H1 (cell line): ENCODE data around the gene GAPDH. TPM values are rescaled to one million over a fixed set of nuclear protein-coding genes. Genes with fewer than 3 reads are reported as not detected.

ENCODE experiments used
- CTCF ChIA-PET: fragments of 300-600 bp; sonication (Branson Sonifier 250); formaldehyde crosslinking; loops from one replicate; lab custom pipeline; 2021; ENCODE audit not compliant: partially characterized antibody; lab: Charles Lee
- POLR2A ChIA-PET: fragments of 300-600 bp; sonication (Branson Sonifier 250); formaldehyde crosslinking; loops from one replicate; lab custom pipeline; 2021; ENCODE audit warnings: inconsistent platforms; ENCODE audit not compliant: partially characterized antibody; lab: Charles Lee
- DNase-seq, 2 experiments: peaks; one replicate each; pipeline versions ENCODE4 v3.0.0 to v3.0.0-alpha.2; 2010 to 2022; ENCODE audit warnings: low spot score in 2 of 2, low read depth in 1 of 2, mixed read lengths in 1 of 2
- FAIRE-seq: peaks from 2 replicates; lab custom pipeline; 2011; peaks lifted over from hg19 to GRCh38; lab: Jason Lieb, UNC
- H2AFZ ChIP-seq: 2 replicates; pipeline ENCODE4 v1.8.1; 2012; ENCODE audit warnings: low read length, inconsistent platforms
- H2AK5ac ChIP-seq: 2 replicates; pipeline ENCODE4 v1.6.1; 2013; ENCODE audit warnings: low read depth, low read length
- H2BK120ac ChIP-seq: replicated peaks from 2 replicates; pipeline ENCODE3; 2013; ENCODE audit warnings: low read depth, low read length, inconsistent platforms
- H2BK12ac ChIP-seq: 2 replicates; pipeline ENCODE4 v1.6.1; 2013; ENCODE audit warnings: low read depth, low read length
- H2BK15ac ChIP-seq: 2 replicates; pipeline ENCODE4 v1.6.1; 2013; ENCODE audit warnings: low read length
- H2BK20ac ChIP-seq: 2 replicates; pipeline ENCODE4 v1.6.1; 2013; ENCODE audit warnings: low read length
- H2BK5ac ChIP-seq: 2 replicates; pipeline ENCODE4 v1.6.1; 2013; ENCODE audit warnings: low read depth, low read length
- H3K14ac ChIP-seq: 2 replicates; pipeline ENCODE4 v1.6.1; 2013; ENCODE audit warnings: inconsistent platforms; ENCODE audit not compliant: insufficient read length
- H3K18ac ChIP-seq: 2 replicates; pipeline ENCODE4 v1.6.1; 2013; ENCODE audit warnings: low read length; ENCODE audit errors: extremely low read depth
- H3K23ac ChIP-seq: 2 replicates; pipeline ENCODE4 v1.6.1; 2013; ENCODE audit warnings: inconsistent platforms; ENCODE audit not compliant: insufficient read length
- H3K23me2 ChIP-seq: 2 replicates; pipeline ENCODE4 v1.6.1; 2013; ENCODE audit warnings: low read depth, low read length
- H3K27ac ChIP-seq: 2 replicates; pipeline ENCODE4 v1.6.1; 2011; ENCODE audit warnings: low read depth, low read length, inconsistent platforms
- H3K27me3 ChIP-seq, 4 experiments: replicated peaks in 1 of 4; 1 replicate in 1 of 4; 2 replicates in 3 of 4; pipeline versions ENCODE4 v1.6.1 to v1.8.1; 2011 to 2013; ENCODE audit warnings: low read length in 3 of 4, mild to moderate bottlenecking in 3 of 4, inconsistent platforms in 2 of 4, mixed read lengths in 2 of 4, moderate library complexity in 1 of 4; ENCODE audit not compliant: control insufficient read depth in 3 of 4, insufficient read depth in 3 of 4; ENCODE audit errors: extremely low read depth in 1 of 4
- H3K36me3 ChIP-seq, 4 experiments: 2 replicates each; pipeline versions ENCODE4 v1.6.1 to v1.8.1; 2011 to 2013; ENCODE audit warnings: mild to moderate bottlenecking in 4 of 4, low read length in 3 of 4, moderate library complexity in 2 of 4, control low read depth in 1 of 4, inconsistent platforms in 1 of 4; ENCODE audit not compliant: insufficient read depth in 4 of 4, control insufficient read depth in 2 of 4
- H3K4ac ChIP-seq: replicated peaks from 2 replicates; pipeline ENCODE3; 2013; ENCODE audit warnings: low read length, low read depth, mixed read lengths, inconsistent platforms; ENCODE audit not compliant: insufficient read length
- H3K4me1 ChIP-seq, 4 experiments: replicated peaks in 1 of 4; 1 replicate in 1 of 4; 2 replicates in 3 of 4; pipeline versions ENCODE4 v1.6.1 to v1.8.1; 2011 to 2013; ENCODE audit warnings: low read length in 3 of 4, inconsistent platforms in 2 of 4, mixed read lengths in 1 of 4; ENCODE audit not compliant: insufficient read depth in 4 of 4, control insufficient read depth in 3 of 4
- H3K4me2 ChIP-seq, 2 experiments: 2 replicates each; pipeline versions ENCODE4 v1.6.1 to v1.8.1; 2011 to 2013; ENCODE audit warnings: low read depth in 2 of 2, low read length in 2 of 2, control low read depth in 1 of 2, inconsistent platforms in 1 of 2, mild to moderate bottlenecking in 1 of 2; ENCODE audit not compliant: insufficient read depth in 1 of 2
- H3K4me3 ChIP-seq, 4 experiments: fragments of 200-600, 300-600 bp in 1 of 4; sonication (generic), shearing (Covaris generic), sonication (Bioruptor Twin) in 1 of 4; 2 replicates each; pipeline versions ENCODE4 v1.5.1 to v1.8.1; 2011 to 2016; ENCODE audit warnings: low read length in 4 of 4, low read depth in 3 of 4, control low read depth in 2 of 4, inconsistent platforms in 2 of 4, mild to moderate bottlenecking in 2 of 4, mixed read lengths in 1 of 4, moderate library complexity in 1 of 4; ENCODE audit not compliant: insufficient read depth in 2 of 4; ENCODE audit errors: extremely low read depth in 1 of 4
- H3K56ac ChIP-seq: replicated peaks from 2 replicates; pipeline ENCODE3; 2013; ENCODE audit warnings: low read depth, mild to moderate bottlenecking, mixed read lengths, low read length, inconsistent platforms; ENCODE audit not compliant: insufficient read length
- H3K79me1 ChIP-seq: 2 replicates; pipeline ENCODE4 v1.6.1; 2013; ENCODE audit warnings: low read depth, low read length, control low read depth
- H3K79me2 ChIP-seq, 2 experiments: 2 replicates each; pipeline versions ENCODE4 v1.6.1 to v1.8.1; 2012 to 2013; ENCODE audit warnings: low read length in 2 of 2, mild to moderate bottlenecking in 2 of 2, inconsistent platforms in 1 of 2; ENCODE audit not compliant: insufficient read depth in 2 of 2, control insufficient read depth in 1 of 2
- H3K9ac ChIP-seq, 4 experiments: replicated peaks in 1 of 4; 1 replicate in 1 of 4; 2 replicates in 3 of 4; pipeline versions ENCODE4 v1.6.1 to v1.8.1; 2011 to 2013; ENCODE audit warnings: low read depth in 3 of 4, low read length in 3 of 4, control low read depth in 2 of 4, mild to moderate bottlenecking in 2 of 4, moderate library complexity in 2 of 4, inconsistent platforms in 1 of 4; ENCODE audit errors: extremely low read depth in 1 of 4
- H3K9me3 ChIP-seq, 2 experiments: 2 replicates each; pipeline versions ENCODE4 v1.6.1 to v1.8.1; 2012 to 2013; ENCODE audit warnings: mild to moderate bottlenecking in 2 of 2, moderate library complexity in 2 of 2, control low read depth in 1 of 2, inconsistent platforms in 1 of 2, low read depth in 1 of 2, low read length in 1 of 2, mixed read lengths in 1 of 2; ENCODE audit not compliant: insufficient read depth in 2 of 2
- H4K20me1 ChIP-seq, 2 experiments: replicated peaks in 1 of 2; 2 replicates each; pipeline versions ENCODE3 to v1.8.1; 2011 to 2013; ENCODE audit warnings: inconsistent platforms in 2 of 2, low read length in 2 of 2, mild to moderate bottlenecking in 1 of 2; ENCODE audit not compliant: insufficient read depth in 2 of 2, control insufficient read depth in 1 of 2
- H4K5ac ChIP-seq: 2 replicates; pipeline ENCODE4 v1.6.1; 2013; ENCODE audit warnings: low read length, low read depth, mixed read lengths, inconsistent platforms; ENCODE audit not compliant: insufficient read length
- H4K8ac ChIP-seq: 2 replicates; pipeline ENCODE4 v1.8.0; 2013; ENCODE audit warnings: mild to moderate bottlenecking, moderate library complexity, low read length, inconsistent platforms; ENCODE audit not compliant: insufficient read depth; ENCODE audit errors: extremely low read depth
- H4K91ac ChIP-seq: replicated peaks from 2 replicates; pipeline ENCODE3; 2013; ENCODE audit warnings: low read length, mixed read lengths, inconsistent platforms; ENCODE audit not compliant: insufficient read length
- BACH1 ChIP-seq: IDR thresholded peaks from 2 replicates; pipeline ENCODE4 v1.6.1; 2012; ENCODE audit warnings: low read length, improper control_type of control experiment
- EGR1 ChIP-seq: IDR thresholded peaks from 2 replicates; pipeline ENCODE4 v1.6.1; 2011; ENCODE audit warnings: low read depth, low read length, borderline replicate concordance
- RNF2 ChIP-seq: fragments of 200-900, 300-1000 bp; sonication (generic); IDR thresholded peaks from 2 replicates; pipeline ENCODE4 v1.7.1; 2016; ENCODE audit warnings: borderline replicate concordance, low read depth, mild to moderate bottlenecking, antibody characterized with exemption, low read length; ENCODE audit not compliant: poor library complexity, severe bottlenecking; ENCODE audit errors: missing control alignments
- SP1 ChIP-seq: IDR thresholded peaks from 2 replicates; pipeline ENCODE4 v1.6.1; 2011; ENCODE audit warnings: low read depth, low read length
- WGBS, 2 experiments: shearing (Covaris generic) in 1 of 2; methylation state at CpG; one replicate each; pipeline versions ENCODE4 v1.1.6 to v1.1.7; 2013 to 2015; ENCODE audit warnings: low lambda C conversion rate in 2 of 2, mixed read lengths in 2 of 2, inconsistent platforms in 1 of 2, low coverage in 1 of 2, missing lambda C conversion rate in 1 of 2; ENCODE audit not compliant: insufficient replicate concordance in 2 of 2, insufficient coverage in 1 of 2, insufficient read length in 1 of 2; ENCODE audit errors: extremely low coverage in 1 of 2, missing lambda C conversion rate in 1 of 2; 5-methylcytosine and 5-hydroxymethylcytosine counted together
- polyA plus RNA-seq, 7 experiments: library from polyadenylated mRNA; depleted of rRNA in 3 of 7; stranded (reverse) in 5 of 7; unstranded in 2 of 7; fragments of >200 nt in 5 of 7; fragments of 200-250 nt in 2 of 7; gene quantifications; 1 replicate in 5 of 7; 2 replicates in 1 of 7; 4 replicates in 1 of 7; pipeline versions ENCODE4 v1.2.1 to v1.2.3, GENCODE V29; 2011 to 2013; ENCODE audit warnings: missing spikeins in 2 of 7, mixed read lengths in 2 of 7
- total RNA-seq: library from RNA; stranded (reverse); fragmentation: NEBNext Ultra II Directional; extraction: Animal tissue kit (Norgen Biotek cat#: 25700); gene quantifications from 2 replicates; pipeline ENCODE4 v1.2.1, GENCODE V29; 2021

Gene GAPDH
- total and polyA plus RNA-seq, 2 of the 8 experiments (the other 6 are each of a cell fraction or from before 2014, with no cell fraction given) = 5,175 to 15,878 TPM

DNA sequence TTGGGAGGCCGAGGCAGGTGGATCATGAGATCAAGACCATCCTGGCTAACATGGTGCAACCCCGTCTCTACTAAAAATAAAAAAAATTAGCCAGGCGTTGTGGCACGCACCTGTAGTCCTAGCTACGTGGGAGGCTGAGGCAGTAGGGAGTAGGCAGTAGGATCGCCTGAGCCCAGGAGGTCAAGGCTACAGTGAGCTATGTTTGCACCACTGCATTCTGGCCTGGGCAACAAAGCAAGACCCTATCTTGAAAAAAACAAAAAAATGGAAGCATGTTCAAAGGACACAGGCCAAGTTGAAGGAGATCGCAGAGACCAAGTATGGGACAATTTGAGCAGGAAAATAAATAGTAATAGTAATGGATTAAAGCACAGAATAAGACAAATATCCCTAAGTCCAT lies 26.2 kb upstream of the GAPDH start:
- DNase-seq (no peak), FAIRE-seq (no peak)
- H2AFZ ChIP-seq = no peak overlapping the region
- no peak overlapping the region for H3K4me3 ChIP-seq
- no peak overlapping the region for H3K18ac ChIP-seq
- H3K4me1 ChIP-seq = peaks cover 3 to 7% (median 5%) of the 10 kb centered on the region in 4 experiments; a peak in 4 of 7 replicates
- H3K9me3 ChIP-seq = no peaks in the 10 kb centered on the region
- H2BK20ac ChIP-seq = 0 out of 2 replicates have a peak overlapping the region, but pooled peaks have one; percentile 27
- no peak overlapping the region for H2BK12ac ChIP-seq
- no peak overlapping the region for H3K56ac ChIP-seq
- H3K4ac ChIP-seq = no peak overlapping the region
- H2BK5ac ChIP-seq = no peak overlapping the region; the same call in 1 of the 2 replicates
- H3K4me2 ChIP-seq = no peak overlapping the region; a peak in 1 of 4 replicates
- H3K79me1 ChIP-seq = peaks cover 5% of the 10 kb centered on the region
- H3K14ac ChIP-seq = no peak overlapping the region
- no peaks in the 10 kb centered on the region for H3K23me2 ChIP-seq
- no peak overlapping the region for H3K23ac ChIP-seq
- no peak overlapping the region for H2BK120ac ChIP-seq
- ChIA-PET CTCF (interaction anchor here (0.7 to 1.4 kb wide), 4 partner anchors 11 to 84 kb away, joined by 3 to 6 read pairs (median 4); no protein-coding TSS in a partner anchor), POLR2A (interaction anchor here (0.7 to 5.9 kb wide), 11 partner anchors 9 to 132 kb away, joined by 3 to 37 read pairs (median 5); partner anchors contain the start of genes GAPDH, SCNN1A and VAMP1)
- H3K36me3 ChIP-seq = peaks cover 19 to 47% (median 37%) of the 10 kb centered on the region in 4 experiments
- H2BK15ac ChIP-seq = no peak overlapping the region
- 0 out of 2 replicates have a peak overlapping the region, but pooled peaks have one; percentile 60 for H2AK5ac ChIP-seq
- 82% methylated on average over 7 of the region's 7 CpGs; no CpG with 5 or more reads in 1 of the 2 experiments for WGBS, 2 experiments
- no peak overlapping the region for H4K5ac ChIP-seq
- H4K20me1 ChIP-seq = peaks cover 0 to 2% of the 10 kb centered on the region in 2 experiments
- H4K8ac ChIP-seq = no peak overlapping the region
- H3K9ac ChIP-seq = no peak overlapping the region
- no peaks in the 10 kb centered on the region for H3K27me3 ChIP-seq
- no peak overlapping the region for H4K91ac ChIP-seq
- no peak overlapping the region; the same call in 1 of the 2 replicates for H3K27ac ChIP-seq
- peaks cover 0 to 26% of the 10 kb centered on the region in 2 experiments; a peak in 2 of 4 replicates for H3K79me2 ChIP-seq
- TF ChIP-seq EGR1 (no peak), RNF2 (no peak), BACH1 (no peak), SP1 (no peak)
